ENCODE data around the gene ROBO2. TPM values are rescaled to one million over a fixed set of nuclear protein-coding genes. Genes with fewer than 3 reads are reported as not detected.

Gene ROBO2
- total and polyA plus RNA-seq, 2 experiments from 2014 or later = 1.5 to 7.8 TPM

GRCh38 chr3:77549034-77549433, 509.1 kb downstream of the ROBO2 start:
- H3K4me3 Mint-ChIP-seq = no peak overlapping the region
- no peaks in the 10 kb centered on the region for H3K79me2 ChIP-seq (replicated peaks; ENCODE audit: insufficient read depth)
- H3K36me3 ChIP-seq (ENCODE audit: insufficient read depth) = no peaks in the 10 kb centered on the region
- no peaks in the 10 kb centered on the region for H3K27me3 ChIP-seq (ENCODE audit: insufficient read depth)
- ATAC-seq (no peak), DNase-seq (ENCODE audit: low spot score) (no peak)
- H3K27me3 Mint-ChIP-seq (ENCODE audit: insufficient read depth, low read depth, poor library complexity) = no peaks in the 10 kb centered on the region
- 0 out of 2 replicates have a peak, but pooled peaks cover 4% of the 10 kb centered on the region for H3K9me2 ChIP-seq (ENCODE audit: insufficient read depth)
- no peaks in the 10 kb centered on the region for H3K36me3 Mint-ChIP-seq (ENCODE audit: low read depth)
- H3K27ac ChIP-seq (ENCODE audit: low read depth) = no peak overlapping the region
- no peaks in the 10 kb centered on the region for H3K4me1 ChIP-seq (ENCODE audit: insufficient read depth)
- H3K9me3 Mint-ChIP-seq = no peaks in the 10 kb centered on the region
- H3K4me3 ChIP-seq = no peak overlapping the region
- H3K4me2 ChIP-seq = no peak overlapping the region
- H3F3A ChIP-seq (replicated peaks; ENCODE audit: low read depth) = no peaks in the 10 kb centered on the region
- H3K27ac Mint-ChIP-seq = no peak overlapping the region
- H4K20me1 ChIP-seq (replicated peaks; ENCODE audit: insufficient read depth) = no peaks in the 10 kb centered on the region
- H3K4me1 Mint-ChIP-seq = no peaks in the 10 kb centered on the region
- TF ChIP-seq ETS1 (IDR thresholded peaks at IDR 0.05) (no peak), EZH2phosphoT487 (IDR thresholded peaks at IDR 0.05; ENCODE audit: unreplicated experiment) (no peak)
- H2AFZ ChIP-seq = no peak overlapping the region

GRCh38 chr3:77553240-77553639, 513.3 kb downstream of the ROBO2 start:
- no peak overlapping the region for H3K4me3 ChIP-seq
- H3K9me2 ChIP-seq (ENCODE audit: insufficient read depth) = 0 out of 2 replicates have a peak, but pooled peaks cover 4% of the 10 kb centered on the region
- no peak overlapping the region for H2AFZ ChIP-seq
- H3K4me3 Mint-ChIP-seq = no peak overlapping the region
- no peaks in the 10 kb centered on the region for H3K36me3 Mint-ChIP-seq (ENCODE audit: low read depth)
- H3K27ac Mint-ChIP-seq = no peak overlapping the region
- no peak for DNase-seq (ENCODE audit: low spot score)
- no peak overlapping the region for H3K4me2 ChIP-seq
- no peaks in the 10 kb centered on the region for H3K27me3 Mint-ChIP-seq (ENCODE audit: insufficient read depth, low read depth, poor library complexity)
- H3K36me3 ChIP-seq (ENCODE audit: insufficient read depth) = no peaks in the 10 kb centered on the region
- H3K9me3 Mint-ChIP-seq = no peaks in the 10 kb centered on the region
- TF ChIP-seq ZNF114 (CRISPR knock-in tag; IDR thresholded peaks at IDR 0.05) = no peak
- no peak for TF ChIP-seq ZNF331 (CRISPR knock-in tag; IDR thresholded peaks at IDR 0.05; ENCODE audit: low read depth)
- TF ChIP-seq REST (IDR thresholded peaks at IDR 0.05; ENCODE audit: unreplicated experiment) = no peak
- TF ChIP-seq JUNB (IDR thresholded peaks at IDR 0.05; ENCODE audit: unreplicated experiment) = no peak
- TF ChIP-seq POLR2AphosphoS5 (IDR thresholded peaks at IDR 0.05; ENCODE audit: low read depth) = no peak
- TF ChIP-seq CTCF (conservative IDR thresholded peaks at IDR 0.05; ENCODE audit: low read depth in 2 of 2) = no peak
- TF ChIP-seq EZH2 (IDR thresholded peaks at IDR 0.05; ENCODE audit: low read depth, unreplicated experiment) = no peak
- no peak for TF ChIP-seq NANOG (IDR thresholded peaks at IDR 0.05; ENCODE audit: borderline replicate concordance)
- peaks cover under 1% of the 10 kb centered on the region; the same call in 1 of the 3 replicates for H3K4me1 Mint-ChIP-seq
- no peaks in the 10 kb centered on the region for H3K4me1 ChIP-seq (ENCODE audit: insufficient read depth)
- no peak for ATAC-seq
- H3K79me2 ChIP-seq (replicated peaks; ENCODE audit: insufficient read depth) = no peaks in the 10 kb centered on the region
- H3K27ac ChIP-seq (ENCODE audit: low read depth) = no peak overlapping the region
- H3F3A ChIP-seq (replicated peaks; ENCODE audit: low read depth) = no peaks in the 10 kb centered on the region
- no peaks in the 10 kb centered on the region for H4K20me1 ChIP-seq (replicated peaks; ENCODE audit: insufficient read depth)
- no peaks in the 10 kb centered on the region for H3K27me3 ChIP-seq (ENCODE audit: insufficient read depth)
